Endodermal cell (in vitro differentiated cells): ENCODE results near the gene LRRC37A3. TPM values are rescaled to one million over a fixed set of nuclear protein-coding genes. Genes with fewer than 3 reads are reported as not detected.
"Not testable (repeated sequence)": the region's sequence is repeated elsewhere in the genome, so short reads cannot be mapped to it uniquely, and the experiment has no call there.

ENCODE experiments used
- DNase-seq: peaks from one replicate; pipeline ENCODE4 v3.0.0-alpha.2; 2017
- H3K27ac ChIP-seq: 2 replicates; pipeline ENCODE4 v1.5.1; 2013; ENCODE audit warnings: mild to moderate bottlenecking, low read depth, low read length, moderate library complexity
- H3K27me3 ChIP-seq: 2 replicates; pipeline ENCODE4 v1.6.1; 2013; ENCODE audit warnings: mild to moderate bottlenecking, low read length, moderate library complexity; ENCODE audit not compliant: insufficient read depth, control insufficient read depth, poor library complexity, severe bottlenecking
- H3K36me3 ChIP-seq: 2 replicates; pipeline ENCODE4 v1.7.0; 2013; ENCODE audit warnings: mild to moderate bottlenecking, low read length, moderate library complexity; ENCODE audit not compliant: control insufficient read depth, insufficient read depth
- H3K4me1 ChIP-seq: one replicate; pipeline ENCODE4 v1.7.0; 2013; ENCODE audit warnings: low read length; ENCODE audit not compliant: control insufficient read depth, insufficient read depth
- H3K4me3 ChIP-seq: 2 replicates; pipeline ENCODE4 v1.5.1; 2013; ENCODE audit warnings: mild to moderate bottlenecking, low read length, moderate library complexity
- H3K9ac ChIP-seq: 2 replicates; pipeline ENCODE4 v1.6.1; 2013; ENCODE audit warnings: mild to moderate bottlenecking, low read length, moderate library complexity; ENCODE audit not compliant: poor library complexity, severe bottlenecking; ENCODE audit errors: extremely low read depth
- H3K9me3 ChIP-seq: 2 replicates; pipeline ENCODE4 v1.6.1; 2013; ENCODE audit warnings: mild to moderate bottlenecking, low read length, moderate library complexity; ENCODE audit not compliant: control insufficient read depth
- H3K27ac Mint-ChIP-seq: 2 replicates; pipeline ENCODE4 v1.8.0; 2020; ENCODE audit warnings: mixed read lengths
- H3K27me3 Mint-ChIP-seq: 2 replicates; pipeline ENCODE4 v1.8.0; 2021; ENCODE audit warnings: mild to moderate bottlenecking, mixed read lengths; ENCODE audit not compliant: insufficient read depth
- H3K36me3 Mint-ChIP-seq: 2 replicates; pipeline ENCODE4 v1.8.0; 2020; ENCODE audit warnings: low read depth, mixed read lengths
- H3K4me1 Mint-ChIP-seq: 2 replicates; pipeline ENCODE4 v1.8.0; 2020; ENCODE audit warnings: mixed read lengths
- H3K4me3 Mint-ChIP-seq: 2 replicates; pipeline ENCODE4 v1.8.0; 2020; ENCODE audit warnings: mild to moderate bottlenecking, moderate library complexity, mixed read lengths
- H3K9me3 Mint-ChIP-seq: 2 replicates; pipeline ENCODE4 v1.8.0; 2020; ENCODE audit warnings: mild to moderate bottlenecking, mixed read lengths
- WGBS, 2 experiments: methylation state at CpG; one replicate each; pipeline versions ENCODE4 v1.1.5 to v1.1.7; 2013; ENCODE audit warnings: missing lambda C conversion rate in 2 of 2, mixed read lengths in 1 of 2; ENCODE audit not compliant: insufficient coverage in 1 of 2, insufficient read length in 1 of 2; 5-methylcytosine and 5-hydroxymethylcytosine counted together
- total RNA-seq, 2 donors: library from RNA; stranded (reverse); fragmentation: NEBNext Ultra II Directional in 1 of 2; extraction: Animal tissue kit (Norgen Biotek cat#: 25700) in 1 of 2; gene quantifications; 2 replicates in 1 of 2; 3 replicates in 1 of 2; pipeline ENCODE4 v1.2.1, GENCODE V29; 2021

Gene LRRC37A3
- total RNA-seq, 2 donors from 2014 or later = 18.1 to 25.3 TPM

- H3K36me3 Mint-ChIP-seq, H3K27me3 ChIP-seq, H3K27me3 Mint-ChIP-seq, H3K4me1 Mint-ChIP-seq, H3K36me3 ChIP-seq, H3K9me3 ChIP-seq, H3K27ac ChIP-seq, H3K9me3 Mint-ChIP-seq, H3K4me1 ChIP-seq: not testable (repeated sequence)
- Histone ChIP-seq H3K9ac (peak overlapping the region; percentile 47), H3K4me3 (peak overlapping the region; percentile 83)
- H3K27ac Mint-ChIP-seq = peak overlapping the region; percentile 87
- peak; percentile 95 for DNase-seq
- H3K4me3 Mint-ChIP-seq = peak overlapping the region; percentile 84
- WGBS, 2 experiments = 2 to 40% methylated on average over 1 to 41 of the region's 56 CpGs
Measured at GRCh38 chr17:64837018-64837761, 82.1 kb downstream of the LRRC37A3 start.

- WGBS, 2 experiments = 0 to 2% methylated on average over 4 to 16 of the region's 32 CpGs
- H3K36me3 Mint-ChIP-seq, H3K9me3 Mint-ChIP-seq, H3K4me1 Mint-ChIP-seq, H3K27me3 ChIP-seq, DNase-seq, H3K4me1 ChIP-seq, H3K27ac ChIP-seq, H3K36me3 ChIP-seq, H3K9me3 ChIP-seq, H3K27me3 Mint-ChIP-seq: not testable (repeated sequence)
- peak overlapping the region; percentile 83 for H3K4me3 ChIP-seq
- H3K9ac ChIP-seq = peak overlapping the region; percentile 47
- Mint-ChIP-seq H3K27ac (peak overlapping the region; percentile 80), H3K4me3 (peak overlapping the region; percentile 84)
Measured at GRCh38 chr17:64836623-64837017, 82.7 kb downstream of the LRRC37A3 start.

GRCh38 chr17:64834060-64834459, 85.2 kb downstream of the LRRC37A3 start:
- not testable (repeated sequence) for H3K9ac ChIP-seq, H3K36me3 ChIP-seq, H3K4me1 ChIP-seq, H3K9me3 Mint-ChIP-seq, H3K27me3 ChIP-seq, H3K9me3 ChIP-seq, H3K27me3 Mint-ChIP-seq, H3K4me3 Mint-ChIP-seq, H3K27ac Mint-ChIP-seq, H3K27ac ChIP-seq, H3K36me3 Mint-ChIP-seq, H3K4me3 ChIP-seq, DNase-seq
- H3K4me1 Mint-ChIP-seq = peaks cover 20% of the 10 kb centered on the region
- WGBS, 2 experiments = 97 to 100% methylated on average over 1 to 2 of the region's 3 CpGs

GRCh38 chr17:64830631-64831040, 88.6 kb downstream of the LRRC37A3 start:
- H3K4me1 ChIP-seq, H3K36me3 Mint-ChIP-seq, H3K9me3 Mint-ChIP-seq, H3K4me3 Mint-ChIP-seq, H3K9ac ChIP-seq, H3K27me3 Mint-ChIP-seq, DNase-seq, H3K9me3 ChIP-seq, H3K27ac ChIP-seq, H3K4me3 ChIP-seq, H3K36me3 ChIP-seq, H3K27me3 ChIP-seq: not testable (repeated sequence)
- Mint-ChIP-seq H3K4me1 (peaks cover 17% of the 10 kb centered on the region), H3K27ac (peak overlapping the region; percentile 79)
- WGBS, 2 experiments = 71 to 100% methylated on average over 1 of the region's 1 CpG

- H3K4me1 ChIP-seq, H3K36me3 Mint-ChIP-seq, H3K9me3 Mint-ChIP-seq, H3K9me3 ChIP-seq, H3K4me3 Mint-ChIP-seq, H3K27ac ChIP-seq, DNase-seq, H3K27me3 ChIP-seq, H3K27ac Mint-ChIP-seq, H3K36me3 ChIP-seq, H3K9ac ChIP-seq, H3K4me3 ChIP-seq, H3K27me3 Mint-ChIP-seq: not testable (repeated sequence)
- 89% methylated on average over 4 to 9 of the region's 12 CpGs for WGBS, 2 experiments
- H3K4me1 Mint-ChIP-seq = peaks cover 17% of the 10 kb centered on the region
Measured at GRCh38 chr17:64829824-64830630, 89.3 kb downstream of the LRRC37A3 start.

- H3K9me3 ChIP-seq, H3K9ac ChIP-seq, H3K4me3 Mint-ChIP-seq, H3K27me3 ChIP-seq, H3K4me3 ChIP-seq, H3K4me1 ChIP-seq, DNase-seq, H3K36me3 ChIP-seq, H3K9me3 Mint-ChIP-seq, H3K27me3 Mint-ChIP-seq: not testable (repeated sequence)
- peak overlapping the region; percentile 49 for H3K27ac ChIP-seq
- Mint-ChIP-seq H3K27ac (peak overlapping the region; percentile 31), H3K4me1 (peaks cover 17% of the 10 kb centered on the region), H3K36me3 (peaks cover 14% of the 10 kb centered on the region)
- WGBS, 2 experiments = 94% methylated on average over 4 of the region's 5 CpGs; no CpG with 5 or more reads in 1 of the 2 experiments
Measured at GRCh38 chr17:64829068-64829467, 90.2 kb downstream of the LRRC37A3 start.
